Mammary epithelial cell (primary cell): Measurements from ENCODE around the gene PRR4.

Experiments used
- CTCF ChIP-seq, 2 donors: IDR thresholded peaks in 1 of 2; conservative IDR thresholded peaks in 1 of 2; 2 replicates each; pipeline ENCODE4 v1.5.1; 2011 to 2012; ENCODE audit warnings: inconsistent platforms in 2 of 2, low read length in 2 of 2, mild to moderate bottlenecking in 2 of 2, control low read depth in 1 of 2, low read depth in 1 of 2; ENCODE audit not compliant: insufficient read depth in 1 of 2; ENCODE audit errors: extremely low read depth in 1 of 2
- EZH2 ChIP-seq: IDR thresholded peaks from 2 replicates; pipeline ENCODE4 v1.6.1; 2012; ENCODE audit warnings: low read length, inconsistent platforms, borderline replicate concordance

DNA sequence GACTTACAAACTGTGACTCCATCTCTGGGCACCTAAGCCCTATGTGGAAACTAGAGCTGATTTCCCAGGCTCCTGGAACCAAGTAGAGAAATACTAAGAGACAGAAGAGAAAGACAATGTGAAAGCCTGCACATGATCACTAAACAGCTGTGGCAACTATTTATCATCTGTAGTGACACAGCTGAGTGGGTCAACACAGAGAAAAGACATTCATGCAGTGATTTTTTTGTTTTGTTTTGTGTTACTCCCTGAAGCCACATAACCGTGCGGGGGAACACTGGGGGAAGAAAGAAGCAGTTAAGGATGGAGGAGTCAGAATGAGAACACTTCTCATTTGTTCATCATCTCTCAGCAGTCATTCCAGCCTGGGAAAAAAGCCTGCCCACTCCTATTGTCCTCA is 1.5 kb downstream of the PRR4 start:
- TF ChIP-seq CTCF (conservative IDR thresholded peaks at IDR 0.05 in 1 of 2, IDR thresholded peaks at IDR 0.05 in 1 of 2; ENCODE audit: extremely low read depth in 1 of 2, insufficient read depth in 1 of 2, low read depth in 1 of 2, low read length in 2 of 2) (no peak), EZH2 (no peak)
